Keratinocyte (primary cell): ENCODE results near the gene KASH5. TPM values are rescaled to one million over a fixed set of nuclear protein-coding genes. Genes with fewer than 3 reads are reported as not detected.

Experiments used
- DNase-seq: peaks from one replicate; pipeline ENCODE4 v3.0.0-alpha.2; 2011; ENCODE audit warnings: low read depth, missing footprints, low spot score
- FAIRE-seq: peaks from 2 replicates; lab custom pipeline; 2011; peaks lifted over from hg19 to GRCh38; lab: Jason Lieb, UNC
- H2AFZ ChIP-seq: 2 replicates; pipeline ENCODE4 v1.6.0; 2012; ENCODE audit warnings: low read length, control low read depth, inconsistent platforms; ENCODE audit not compliant: control insufficient read depth
- H3K27ac ChIP-seq: 2 replicates; pipeline ENCODE4 v1.5.1; 2011; ENCODE audit warnings: low read length; ENCODE audit not compliant: control insufficient read depth, insufficient read depth
- H3K27me3 ChIP-seq: 3 replicates; pipeline ENCODE4 v1.6.0; 2011; ENCODE audit warnings: low read length; ENCODE audit not compliant: control insufficient read depth, insufficient read depth; ENCODE audit errors: extremely low read depth
- H3K36me3 ChIP-seq, 2 experiments: 2 replicates in 1 of 2; 3 replicates in 1 of 2; pipeline ENCODE4 v1.5.1; 2011; ENCODE audit warnings: low read length in 2 of 2, mild to moderate bottlenecking in 1 of 2; ENCODE audit not compliant: control insufficient read depth in 2 of 2, insufficient read depth in 2 of 2; ENCODE audit errors: extremely low read depth in 1 of 2
- H3K4me1 ChIP-seq: 3 replicates; pipeline ENCODE4 v1.5.1; 2011; ENCODE audit warnings: low read length; ENCODE audit not compliant: control insufficient read depth, insufficient read depth; ENCODE audit errors: extremely low read depth
- H3K4me2 ChIP-seq: 3 replicates; pipeline ENCODE4 v1.6.0; 2011; ENCODE audit warnings: low read depth, low read length; ENCODE audit not compliant: control insufficient read depth, insufficient read depth; ENCODE audit errors: extremely low read depth
- H3K4me3 ChIP-seq, 3 experiments: fragments of 200-600 bp in 1 of 3; sonication (generic) in 1 of 3; 2 replicates in 2 of 3; 3 replicates in 1 of 3; pipeline ENCODE4 v1.5.1; 2011 to 2016; ENCODE audit warnings: low read length in 3 of 3, mild to moderate bottlenecking in 3 of 3, control low read depth in 2 of 3, inconsistent platforms in 1 of 3, low read depth in 1 of 3, mixed read lengths in 1 of 3, mixed run types in 1 of 3, moderate library complexity in 1 of 3; ENCODE audit not compliant: control insufficient read depth in 2 of 3, insufficient read depth in 2 of 3; ENCODE audit errors: extremely low read depth in 1 of 3
- H3K79me2 ChIP-seq: 2 replicates; pipeline ENCODE4 v1.6.0; 2012; ENCODE audit warnings: low read length; ENCODE audit not compliant: control insufficient read depth, insufficient read depth
- H3K9ac ChIP-seq: 3 replicates; pipeline ENCODE4 v1.6.0; 2011; ENCODE audit warnings: low read length; ENCODE audit not compliant: control insufficient read depth, insufficient read depth; ENCODE audit errors: extremely low read depth
- H3K9me1 ChIP-seq: 3 replicates; pipeline ENCODE4 v1.6.0; 2011; ENCODE audit warnings: low read length; ENCODE audit not compliant: control insufficient read depth, insufficient read depth; ENCODE audit errors: extremely low read depth
- H3K9me3 ChIP-seq: 2 replicates; pipeline ENCODE4 v1.5.1; 2012; ENCODE audit warnings: low read depth, low read length; ENCODE audit not compliant: control insufficient read depth
- H4K20me1 ChIP-seq: 3 replicates; pipeline ENCODE4 v1.6.0; 2011; ENCODE audit warnings: low read length; ENCODE audit not compliant: control insufficient read depth, insufficient read depth; ENCODE audit errors: extremely low read depth
- CTCF ChIP-seq, 3 experiments: IDR thresholded peaks in 1 of 3; conservative IDR thresholded peaks in 1 of 3; optimal IDR thresholded peaks in 1 of 3; 2 replicates in 2 of 3; 3 replicates in 1 of 3; pipeline versions ENCODE3 to v1.5.1; 2011; ENCODE audit warnings: low read length in 3 of 3, mild to moderate bottlenecking in 3 of 3, moderate library complexity in 2 of 3, control low read depth in 1 of 3, inconsistent platforms in 1 of 3; ENCODE audit not compliant: insufficient read depth in 2 of 3; ENCODE audit errors: extremely low read depth in 1 of 3
- EZH2 ChIP-seq: IDR thresholded peaks from one replicate; pipeline ENCODE4 v1.6.1; 2012; ENCODE audit warnings: inconsistent platforms, mild to moderate bottlenecking, low read length, moderate library complexity
- dilution Hi-C: fragments of 300-500 bp; cut with MboI; formaldehyde crosslinking; loops from one replicate; pipeline ENCODE4 v1.7.0; 2020; ENCODE audit warnings: low sequenced_read_pairs; ENCODE audit not compliant: extremely low pct_ligation_motif_present
- polyA plus RNA-seq, 5 experiments: library from polyadenylated mRNA; depleted of rRNA in 3 of 5; stranded (reverse) in 3 of 5; stranded (forward) in 1 of 5; unstranded in 1 of 5; fragments of >200 nt; gene quantifications; 1 replicate in 1 of 5; 2 replicates in 3 of 5; 3 replicates in 1 of 5; pipeline versions ENCODE4 v1.2.1 to v1.2.3, GENCODE V29; 2011 to 2012; ENCODE audit warnings: missing spikeins in 2 of 5, low read depth in 1 of 5, low replicate concordance in 1 of 5

KASH5 gene
- polyA plus RNA-seq, 1 donor (not counting 4 experiments of a cell fraction or from before 2014, with no cell fraction given): not detected

DNA sequence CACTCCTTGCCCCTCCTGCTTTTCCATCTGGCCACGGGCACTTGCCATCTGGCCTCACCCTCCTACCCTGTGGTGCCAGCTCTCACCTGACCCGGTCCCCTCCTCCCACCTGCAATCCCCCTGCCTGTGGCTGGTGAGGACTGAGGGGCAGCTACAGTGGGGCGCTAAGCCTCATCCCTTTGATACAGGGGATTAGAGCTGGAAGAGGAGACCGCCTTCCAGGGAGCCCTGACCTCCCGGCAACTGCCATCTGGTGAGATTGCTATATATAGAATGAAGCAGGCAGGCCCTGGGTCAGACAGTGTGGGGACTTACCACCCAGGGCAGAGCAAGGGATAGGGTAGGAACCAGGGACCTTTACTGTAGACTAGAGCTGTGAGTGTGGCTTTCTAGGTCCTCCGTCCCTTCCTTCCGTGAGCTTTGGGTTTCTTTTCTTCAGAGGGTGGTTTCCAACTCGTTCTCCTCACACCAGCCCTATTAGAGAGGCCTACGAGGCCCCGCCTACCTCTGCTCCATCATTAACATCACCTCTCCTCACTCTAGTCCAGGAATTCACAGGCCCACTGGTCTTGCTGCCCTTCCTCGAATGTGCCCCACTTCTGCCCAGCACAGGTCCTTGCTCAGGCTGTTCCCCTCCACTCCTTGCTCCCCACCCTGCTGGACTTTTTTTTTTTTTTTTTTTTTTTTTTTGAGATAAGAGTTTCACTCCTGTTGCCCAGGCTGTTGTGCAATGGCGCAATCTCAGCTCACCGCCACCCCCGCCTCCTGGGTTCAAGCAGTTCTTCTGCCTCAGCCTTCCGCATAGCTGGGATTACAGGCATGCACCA lies 7.7 kb downstream of the KASH5 start:
- H3K4me3 ChIP-seq: no peak overlapping the region
- H3K36me3 ChIP-seq: no peaks in the 10 kb centered on the region

DNA sequence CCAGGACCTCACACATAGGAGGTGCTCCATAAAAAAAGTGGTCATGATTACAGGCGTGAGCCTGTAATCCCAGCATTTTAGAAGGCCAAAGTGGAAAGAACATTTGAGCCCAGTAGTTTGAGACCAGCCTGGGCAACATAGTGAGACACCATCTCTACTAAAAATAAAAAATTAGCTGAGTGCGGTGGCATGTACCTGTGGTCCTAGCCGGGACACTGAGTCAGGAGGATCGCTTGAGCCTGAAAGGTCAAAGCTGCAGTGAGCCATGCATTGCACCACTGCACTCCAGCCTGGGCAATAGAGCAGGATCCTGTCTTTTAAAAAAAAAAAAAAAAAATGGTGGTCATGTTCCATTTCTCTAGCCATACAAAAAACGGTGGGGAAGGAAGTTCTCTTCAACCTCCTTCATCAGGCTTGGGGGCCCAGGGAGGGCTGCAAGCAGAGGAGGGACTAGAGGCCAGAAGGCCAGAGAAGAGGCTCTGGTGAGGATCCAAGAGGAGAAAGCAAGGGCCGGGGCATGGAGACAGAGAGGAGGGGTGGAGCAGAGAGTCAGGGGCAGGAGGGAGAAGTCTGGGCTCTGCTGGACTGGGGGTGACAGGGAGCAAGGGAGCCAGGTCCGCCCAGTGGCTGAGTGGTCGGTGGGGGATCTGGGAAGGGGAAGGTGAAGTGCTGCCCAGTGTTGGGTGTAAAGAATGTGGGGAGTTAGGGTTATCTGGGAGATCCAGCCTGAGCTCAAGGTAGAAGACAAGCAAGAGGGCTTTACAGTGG lies 8.9 kb downstream of the KASH5 start:
- Histone ChIP-seq H3K9ac (no peak overlapping the region), H2AFZ (no peak overlapping the region), H3K36me3 (no peaks in the 10 kb centered on the region), H3K4me2 (no peak overlapping the region), H3K4me1 (peaks cover 3% of the 10 kb centered on the region), H3K4me3 (no peak overlapping the region), H3K9me1 (no peaks in the 10 kb centered on the region), H4K20me1 (no peaks in the 10 kb centered on the region), H3K79me2 (no peaks in the 10 kb centered on the region), H3K27ac (no peak overlapping the region), H3K9me3 (no peaks in the 10 kb centered on the region), H3K27me3 (peaks cover 10% of the 10 kb centered on the region)
- dilution Hi-C loops: no loop called here
- DNase-seq (no peak), FAIRE-seq (no peak)
- TF ChIP-seq EZH2 (no peak), CTCF (optimal IDR thresholded peaks at IDR 0.05 in 1 of 3, IDR thresholded peaks at IDR 0.05 in 1 of 3, conservative IDR thresholded peaks at IDR 0.05 in 1 of 3; ENCODE audit: extremely low read depth in 1 of 3, insufficient read depth in 2 of 3, low read length in 3 of 3) (no peak)

More for the DNA sequence above, 7.7 kb downstream of the KASH5 start:
- H3K9me1 ChIP-seq: no peaks in the 10 kb centered on the region
- dilution Hi-C loops: no loop called here
- no peaks in the 10 kb centered on the region for H3K79me2 ChIP-seq
- no peak overlapping the region for H3K27ac ChIP-seq
- DNase-seq: no peak
- H3K9me3 ChIP-seq: no peaks in the 10 kb centered on the region
- H4K20me1 ChIP-seq: no peaks in the 10 kb centered on the region
- peaks cover 8% of the 10 kb centered on the region for H3K27me3 ChIP-seq
- no peak overlapping the region for H3K9ac ChIP-seq
- TF ChIP-seq EZH2 (no peak), CTCF (optimal IDR thresholded peaks at IDR 0.05 in 1 of 3, IDR thresholded peaks at IDR 0.05 in 1 of 3, conservative IDR thresholded peaks at IDR 0.05 in 1 of 3; ENCODE audit: extremely low read depth in 1 of 3, insufficient read depth in 2 of 3, low read length in 3 of 3) (no peak)
- H2AFZ ChIP-seq: no peak overlapping the region
- peaks cover 3% of the 10 kb centered on the region for H3K4me1 ChIP-seq
- H3K4me2 ChIP-seq: no peak overlapping the region
- FAIRE-seq: no peak
